ENCODE measurements around the gene MYLK.
A peak's percentile ranks its signal among the peaks of the same experiment; 100 is the strongest.
"Not testable (repeated sequence)": the region's sequence is repeated elsewhere in the genome, so short reads cannot be mapped to it uniquely, and the experiment has no call there.

The MYLK gene

GRCh38 chr3:123884203-123884831 lies at the start of gene MYLK:
Gene MYLK (minus strand): TSS chr3:123884332. CDS start chr3:123793841, 90,491 bp downstream.
- peak in 8 of 56 donors; percentile 4 to 48 (median 12) for DNase-seq

GRCh38 chr3:123930445-123930844 lies 46.3 kb upstream of the MYLK start:
- DNase-seq: no peak

GRCh38 chr3:123929325-123929724 lies 45.2 kb upstream of the MYLK start:
- DNase-seq: no peak

- no peak for DNase-seq
Observed at GRCh38 chr3:123926396-123926795, 42.3 kb upstream of the MYLK start.

GRCh38 chr3:123920868-123921267 lies 36.7 kb upstream of the MYLK start:
- DNase-seq: no peak

- no peak for DNase-seq
Observed at GRCh38 chr3:123920383-123920782, 36.3 kb upstream of the MYLK start.

GRCh38 chr3:123919353-123919752 lies 35.2 kb upstream of the MYLK start:
- no peak for DNase-seq

- DNase-seq: no peak
Observed at GRCh38 chr3:123914829-123915228, 30.7 kb upstream of the MYLK start.

- no peak for DNase-seq
Observed at GRCh38 chr3:123909785-123910184, 25.7 kb upstream of the MYLK start.

- DNase-seq: no peak
Observed at GRCh38 chr3:123907720-123908119, 23.6 kb upstream of the MYLK start.

GRCh38 chr3:123899300-123899865 lies 15.3 kb upstream of the MYLK start:
- DNase-seq: no peak

GRCh38 chr3:123893012-123893411 lies 8.9 kb upstream of the MYLK start:
- no peak for DNase-seq

- no peak for DNase-seq
Observed at GRCh38 chr3:123892195-123892594, 8.1 kb upstream of the MYLK start.

GRCh38 chr3:123890991-123891390 lies 6.9 kb upstream of the MYLK start:
- not testable (repeated sequence) for DNase-seq

GRCh38 chr3:123890162-123890561 lies 6.0 kb upstream of the MYLK start:
- DNase-seq: not testable (repeated sequence)

- DNase-seq: no peak
Observed at GRCh38 chr3:123884993-123885392, 861 bp upstream of the MYLK start.

- no peak for DNase-seq
Observed at GRCh38 chr3:123883701-123884202, 380 bp downstream of the MYLK start.

GRCh38 chr3:123883111-123883510 lies 1.0 kb downstream of the MYLK start:
- no peak for DNase-seq

- no peak for DNase-seq
Observed at GRCh38 chr3:123881771-123882170, 2.4 kb downstream of the MYLK start.

GRCh38 chr3:123880998-123881561 lies 3.1 kb downstream of the MYLK start:
- DNase-seq: peak in 3 of 56 donors; percentile 6 to 9 (median 7)

- DNase-seq: no peak
Observed at GRCh38 chr3:123878807-123879206, 5.3 kb downstream of the MYLK start.

GRCh38 chr3:123877965-123878364 lies 6.2 kb downstream of the MYLK start:
- DNase-seq: no peak

GRCh38 chr3:123877466-123877865 lies 6.7 kb downstream of the MYLK start:
- no peak for DNase-seq
